ENCODE data around the gene ARHGAP25.
A peak's percentile ranks its signal among the peaks of the same experiment; 100 is the strongest.
"Not testable (repeated sequence)": the region's sequence is repeated elsewhere in the genome, so short reads cannot be mapped to it uniquely, and the experiment has no call there.

ARHGAP25 gene

GRCh38 chr2:68768951-68769350 is 34.3 kb downstream of the ARHGAP25 start:
- no peak for DNase-seq

- DNase-seq = no peak
Measured at GRCh38 chr2:68769586-68770270, 35.1 kb downstream of the ARHGAP25 start.

- DNase-seq = no peak
Measured at GRCh38 chr2:68770271-68771111, 35.9 kb downstream of the ARHGAP25 start.

GRCh38 chr2:68771211-68771751 is 36.7 kb downstream of the ARHGAP25 start:
- DNase-seq = no peak

- no peak for DNase-seq
Measured at GRCh38 chr2:68772109-68772508, 37.5 kb downstream of the ARHGAP25 start.

- DNase-seq = no peak
Measured at GRCh38 chr2:68774569-68775271, 40.1 kb downstream of the ARHGAP25 start.

GRCh38 chr2:68775272-68775842 is 40.7 kb downstream of the ARHGAP25 start:
- no peak for DNase-seq

- DNase-seq = no peak
Measured at GRCh38 chr2:68776124-68776523, 41.5 kb downstream of the ARHGAP25 start.

- no peak for DNase-seq
Measured at GRCh38 chr2:68779595-68779994, 45.0 kb downstream of the ARHGAP25 start.

GRCh38 chr2:68784188-68784587 is 49.6 kb downstream of the ARHGAP25 start:
- no peak for DNase-seq

- no peak for DNase-seq
Measured at GRCh38 chr2:68784915-68785314, 50.3 kb downstream of the ARHGAP25 start.

- DNase-seq = no peak
Measured at GRCh38 chr2:68787356-68787755, 52.7 kb downstream of the ARHGAP25 start.

GRCh38 chr2:68789603-68790002 is 55.0 kb downstream of the ARHGAP25 start:
- DNase-seq = no peak

- DNase-seq = no peak
Measured at GRCh38 chr2:68790600-68790999, 56.0 kb downstream of the ARHGAP25 start.

GRCh38 chr2:68791914-68792313 is 57.3 kb downstream of the ARHGAP25 start:
- no peak for DNase-seq

- DNase-seq = no peak
Measured at GRCh38 chr2:68792751-68793150, 58.1 kb downstream of the ARHGAP25 start.

GRCh38 chr2:68796295-68796905 is 61.8 kb downstream of the ARHGAP25 start:
- DNase-seq = no peak

- no peak for DNase-seq
Measured at GRCh38 chr2:68798569-68798968, 64.0 kb downstream of the ARHGAP25 start.

- peak; percentile 16 for DNase-seq
Measured at GRCh38 chr2:68799140-68800026, 64.8 kb downstream of the ARHGAP25 start.

- no peak for DNase-seq
Measured at GRCh38 chr2:68800027-68800401, 65.4 kb downstream of the ARHGAP25 start.

- no peak for DNase-seq
Measured at GRCh38 chr2:68800517-68800916, 65.9 kb downstream of the ARHGAP25 start.

GRCh38 chr2:68802161-68802560 is 67.5 kb downstream of the ARHGAP25 start:
- DNase-seq = not testable (repeated sequence)

All from NCI-H2081 treated with DMSO at 0.1 percent for 48 hours (cell line).